ENCODE results near the gene MATK.
"Not testable (repeated sequence)": the region's sequence is repeated elsewhere in the genome, so short reads cannot be mapped to it uniquely, and the experiment has no call there.

MATK gene

GRCh38 chr19:3767050-3767449 lies 19.1 kb downstream of the MATK start:
- H3K27ac ChIP-seq = no peak overlapping the region
- no peak overlapping the region for H3K4me3 ChIP-seq
- no peak overlapping the region for H3K9ac ChIP-seq (ENCODE audit: insufficient read length)
- no peak for DNase-seq (ENCODE audit: low read depth, low spot score)
- H3K36me3 ChIP-seq (ENCODE audit: insufficient read depth, low read length) = peaks cover 3% of the 10 kb centered on the region; the same call in 1 of the 2 replicates
- H3K9me3 ChIP-seq (ENCODE audit: low read depth, low read length) = no peaks in the 10 kb centered on the region
- TF ChIP-seq POLR2AphosphoS5 (IDR thresholded peaks at IDR 0.05; ENCODE audit: borderline replicate concordance, low read depth, low read length) (no peak), EZH2 (IDR thresholded peaks at IDR 0.05) (no peak), FOXP2 (optimal IDR thresholded peaks at IDR 0.05; ENCODE audit: control extremely low read depth, extremely low read length, insufficient read depth) (no peak)

- TF ChIP-seq FOXP2 (optimal IDR thresholded peaks at IDR 0.05; ENCODE audit: control extremely low read depth, extremely low read length, insufficient read depth) (no peak), EZH2 (IDR thresholded peaks at IDR 0.05) (no peak), POLR2AphosphoS5 (IDR thresholded peaks at IDR 0.05; ENCODE audit: borderline replicate concordance, low read depth, low read length) (no peak)
- H3K9me3 ChIP-seq (ENCODE audit: low read depth, low read length) = no peaks in the 10 kb centered on the region
- H3K9ac ChIP-seq (ENCODE audit: insufficient read length) = no peak overlapping the region
- H3K4me3 ChIP-seq = no peak overlapping the region
- H3K36me3 ChIP-seq (ENCODE audit: insufficient read depth, low read length) = peaks cover 3% of the 10 kb centered on the region; the same call in 1 of the 2 replicates
- no peak for DNase-seq (ENCODE audit: low read depth, low spot score)
- H3K27ac ChIP-seq = no peak overlapping the region
Observed at GRCh38 chr19:3766520-3766919, 19.7 kb downstream of the MATK start.

- not testable (repeated sequence) for H3K9me3 ChIP-seq (ENCODE audit: low read depth, low read length); H3K9ac ChIP-seq (ENCODE audit: insufficient read length); H3K4me3 ChIP-seq; H3K36me3 ChIP-seq (ENCODE audit: insufficient read depth, low read length); H3K27ac ChIP-seq; DNase-seq (ENCODE audit: low read depth, low spot score)
Observed at GRCh38 chr19:3765757-3766156, 20.4 kb downstream of the MATK start.

- no peak for DNase-seq (ENCODE audit: low read depth, low spot score)
- no peak overlapping the region for H3K4me3 ChIP-seq
- no peak overlapping the region for H3K27ac ChIP-seq
- no peaks in the 10 kb centered on the region for H3K9me3 ChIP-seq (ENCODE audit: low read depth, low read length)
- no peak overlapping the region for H3K9ac ChIP-seq (ENCODE audit: insufficient read length)
- H3K36me3 ChIP-seq (ENCODE audit: insufficient read depth, low read length) = peaks cover 3% of the 10 kb centered on the region; the same call in 1 of the 2 replicates
- TF ChIP-seq FOXP2 (optimal IDR thresholded peaks at IDR 0.05; ENCODE audit: control extremely low read depth, extremely low read length, insufficient read depth) (no peak), POLR2AphosphoS5 (IDR thresholded peaks at IDR 0.05; ENCODE audit: borderline replicate concordance, low read depth, low read length) (no peak), EZH2 (IDR thresholded peaks at IDR 0.05) (no peak)
Observed at GRCh38 chr19:3765121-3765520, 21.1 kb downstream of the MATK start.

- peak within 1 kb of the TSS; percentile 99 for H3K27ac ChIP-seq
- no peak for TF ChIP-seq FOXP2 (optimal IDR thresholded peaks at IDR 0.05; ENCODE audit: control extremely low read depth, extremely low read length, insufficient read depth)
- TF ChIP-seq POLR2AphosphoS5 (IDR thresholded peaks at IDR 0.05; ENCODE audit: borderline replicate concordance, low read depth, low read length) = peak; percentile 89
- peak within 1 kb of the TSS; percentile 98 for H3K9ac ChIP-seq (ENCODE audit: insufficient read length)
- H3K9me3 ChIP-seq (ENCODE audit: low read depth, low read length) = no peaks in the 10 kb centered on the region
- DNase-seq (ENCODE audit: low read depth, low spot score) = peak; percentile 96
- peak within 1 kb of the TSS; percentile 100 for H3K4me3 ChIP-seq
- H3K36me3 ChIP-seq (ENCODE audit: insufficient read depth, low read length) = peaks cover 3% of the 10 kb centered on the region; the same call in 1 of the 2 replicates
Observed at GRCh38 chr19:3762501-3763459, 23.4 kb downstream of the MATK start, which contains the start of gene MRPL54. Gene MRPL54 (plus strand): TSS chr19:3762682. CDS start chr19:3762701, 19 bp downstream.

GRCh38 chr19:3762130-3762473 lies 24.1 kb downstream of the MATK start:
- peak overlapping the region; percentile 98 for H3K9ac ChIP-seq (ENCODE audit: insufficient read length)
- TF ChIP-seq FOXP2 (optimal IDR thresholded peaks at IDR 0.05; ENCODE audit: control extremely low read depth, extremely low read length, insufficient read depth) = no peak
- no peak for TF ChIP-seq EZH2 (IDR thresholded peaks at IDR 0.05)
- TF ChIP-seq POLR2AphosphoS5 (IDR thresholded peaks at IDR 0.05; ENCODE audit: borderline replicate concordance, low read depth, low read length) = no peak
- peak overlapping the region; percentile 100 for H3K4me3 ChIP-seq
- H3K9me3 ChIP-seq (ENCODE audit: low read depth, low read length) = no peaks in the 10 kb centered on the region
- H3K36me3 ChIP-seq (ENCODE audit: insufficient read depth, low read length) = no peaks in the 10 kb centered on the region
- no peak for DNase-seq (ENCODE audit: low read depth, low spot score)
- H3K27ac ChIP-seq = peak overlapping the region; percentile 99

- TF ChIP-seq FOXP2 (optimal IDR thresholded peaks at IDR 0.05; ENCODE audit: control extremely low read depth, extremely low read length, insufficient read depth) (no peak), POLR2AphosphoS5 (IDR thresholded peaks at IDR 0.05; ENCODE audit: borderline replicate concordance, low read depth, low read length) (peak; percentile 91)
- DNase-seq (ENCODE audit: low read depth, low spot score) = no peak
- H3K4me3 ChIP-seq = peak within 1 kb of the TSS; percentile 100
- peak within 1 kb of the TSS; percentile 98 for H3K9ac ChIP-seq (ENCODE audit: insufficient read length)
- no peaks in the 10 kb centered on the region for H3K36me3 ChIP-seq (ENCODE audit: insufficient read depth, low read length)
- H3K27ac ChIP-seq = peak within 1 kb of the TSS; percentile 99
- H3K9me3 ChIP-seq (ENCODE audit: low read depth, low read length) = no peaks in the 10 kb centered on the region
Observed at GRCh38 chr19:3761382-3762129, 24.6 kb downstream of the MATK start, which contains the start of gene APBA3. Gene APBA3 (minus strand): TSS chr19:3761692. CDS start chr19:3760264, 1,428 bp downstream.

GRCh38 chr19:3760871-3761361 lies 25.3 kb downstream of the MATK start:
- DNase-seq (ENCODE audit: low read depth, low spot score) = no peak
- Histone ChIP-seq H3K36me3 (ENCODE audit: insufficient read depth, low read length) (no peaks in the 10 kb centered on the region), H3K27ac (peak overlapping the region; percentile 36; the same call in 1 of the 2 replicates), H3K9ac (ENCODE audit: insufficient read length) (peak overlapping the region; percentile 97), H3K4me3 (peak overlapping the region; percentile 100), H3K9me3 (ENCODE audit: low read depth, low read length) (no peaks in the 10 kb centered on the region)
- TF ChIP-seq POLR2AphosphoS5 (IDR thresholded peaks at IDR 0.05; ENCODE audit: borderline replicate concordance, low read depth, low read length) (no peak), FOXP2 (optimal IDR thresholded peaks at IDR 0.05; ENCODE audit: control extremely low read depth, extremely low read length, insufficient read depth) (no peak), EZH2 (IDR thresholded peaks at IDR 0.05) (no peak)
